Endothelial cell of hepatic sinusoid (primary cell): ENCODE results near the gene ZFHX3.

ENCODE experiments used
- in situ Hi-C: cut with HindIII; loops from 2 replicates; pipeline ENCODE4 v1.10.0; 2017; ENCODE audit warnings: low sequenced_read_pairs

ZFHX3 gene

DNA sequence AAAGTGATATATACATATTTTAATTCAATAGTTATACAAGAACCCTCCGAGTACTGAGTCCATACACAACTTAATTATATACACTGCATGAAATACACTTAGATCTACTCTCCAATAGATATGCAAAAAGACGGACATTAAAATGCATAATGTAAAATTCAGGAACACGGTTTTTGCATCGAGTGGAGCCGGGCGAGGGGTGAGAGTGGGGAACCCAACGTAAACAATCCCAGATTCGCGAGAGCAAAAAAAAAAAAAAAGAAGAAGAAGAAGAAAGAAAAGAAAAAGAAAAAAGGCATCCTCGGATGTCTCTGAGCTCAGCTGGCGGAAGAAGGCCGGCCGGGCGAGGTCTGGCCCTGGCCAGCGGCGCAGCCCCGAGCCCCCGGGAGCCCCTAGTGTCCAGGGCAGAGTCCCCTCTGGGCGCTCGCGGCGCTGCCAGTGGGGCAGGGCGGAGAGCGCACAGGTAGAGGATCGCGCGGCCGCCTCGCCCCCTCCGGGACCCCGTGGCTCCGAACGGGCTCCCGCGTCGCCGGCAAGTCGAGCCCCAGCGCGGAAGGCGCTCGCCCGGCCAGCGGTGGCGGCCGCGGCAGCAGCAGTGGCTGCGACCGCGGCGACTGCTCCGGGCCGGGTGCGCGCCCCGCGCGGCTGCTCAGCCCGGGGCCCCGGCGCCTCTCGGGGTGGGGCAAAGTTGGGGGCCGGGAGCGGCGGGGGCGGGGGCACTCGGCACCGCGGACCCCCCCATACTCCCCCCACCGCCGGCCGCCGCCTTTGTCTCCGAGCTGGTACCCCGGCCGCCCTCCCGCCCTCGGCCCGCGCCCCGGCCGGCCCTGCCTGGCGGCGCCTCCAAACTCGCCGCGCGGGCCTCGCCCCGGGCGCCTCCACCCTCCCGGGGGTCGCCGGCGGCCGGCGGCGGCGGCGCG is 9.6 kb upstream of the ZFHX3 start:
- in situ Hi-C loops = no loop called here

DNA sequence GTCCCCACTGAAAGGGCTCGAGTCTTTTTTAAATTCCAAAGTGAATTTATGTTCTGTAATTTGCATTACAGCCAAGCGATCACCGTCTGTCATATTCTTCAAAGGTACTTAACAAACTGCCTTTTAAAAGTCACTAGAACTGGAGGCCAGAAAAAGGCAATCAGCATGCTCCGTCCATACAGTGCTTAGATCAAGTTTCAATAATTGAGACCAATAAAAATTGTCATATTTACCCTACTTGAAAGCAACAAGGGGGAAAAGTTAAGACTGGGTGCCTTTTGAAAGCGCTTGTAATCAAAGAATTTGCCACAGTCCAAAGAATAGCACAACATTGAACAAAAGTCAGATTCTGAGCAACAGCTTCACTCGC is 9.0 kb upstream of the ZFHX3 start:
- in situ Hi-C loops = no loop called here

DNA sequence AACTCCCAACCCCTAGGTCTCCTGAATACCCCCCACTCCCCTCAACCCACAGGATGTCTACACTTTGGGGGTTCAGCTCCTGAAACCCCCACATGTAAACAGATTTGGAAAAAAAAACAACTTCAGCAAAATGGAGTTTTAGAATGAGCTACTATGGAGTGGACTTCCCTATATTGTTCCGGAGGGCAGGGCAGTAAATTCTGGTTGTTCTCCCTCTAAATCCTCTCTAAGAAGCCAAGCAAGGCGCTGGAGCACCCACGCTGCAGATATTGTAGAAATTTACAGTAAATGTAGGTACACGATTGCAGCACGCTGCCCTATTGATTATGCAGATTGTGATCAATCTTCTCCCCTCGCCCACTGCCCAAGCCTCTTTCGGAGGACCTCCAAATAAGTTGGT is 8.5 kb upstream of the ZFHX3 start:
- in situ Hi-C loops = no loop called here

GRCh38 chr16:73054813-73055482 is 7.0 kb upstream of the ZFHX3 start:
- in situ Hi-C loops = no loop called here

DNA sequence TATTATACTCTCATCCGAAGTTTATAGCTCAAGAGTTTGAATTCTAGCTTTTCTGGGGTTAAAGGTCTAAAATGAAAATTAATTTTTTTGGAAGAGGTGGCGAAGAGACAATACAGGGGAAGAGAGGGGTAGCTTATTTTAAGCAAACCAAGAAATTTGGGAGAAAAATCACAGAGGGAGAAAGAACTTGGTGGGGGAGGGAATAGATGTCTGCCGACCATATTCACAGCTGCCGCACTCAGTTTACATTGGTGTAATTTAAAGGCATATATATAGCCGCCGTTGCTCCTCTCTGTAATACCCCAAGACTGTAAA is 6.5 kb upstream of the ZFHX3 start:
- in situ Hi-C loops = no loop called here

DNA sequence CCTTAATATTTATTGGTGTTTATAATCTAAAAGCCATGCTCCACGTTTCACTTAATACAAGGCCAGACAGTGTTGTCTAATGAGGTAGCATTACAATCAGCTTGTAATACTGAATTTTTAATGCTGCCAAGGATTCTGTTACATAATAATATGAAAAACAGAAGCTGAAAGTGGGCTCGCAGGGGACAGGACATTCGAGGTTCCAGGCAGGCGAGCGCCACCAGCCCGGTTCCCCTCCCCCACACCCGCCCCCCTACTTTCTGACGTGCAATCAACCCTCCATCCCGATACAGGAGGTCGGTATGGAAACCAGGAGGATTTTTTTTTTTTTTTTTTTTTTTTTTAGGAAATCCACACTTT is 6.2 kb upstream of the ZFHX3 start:
- in situ Hi-C loops = no loop called here

GRCh38 chr16:73053364-73054124 is 5.6 kb upstream of the ZFHX3 start:
- in situ Hi-C loops = no loop called here

DNA sequence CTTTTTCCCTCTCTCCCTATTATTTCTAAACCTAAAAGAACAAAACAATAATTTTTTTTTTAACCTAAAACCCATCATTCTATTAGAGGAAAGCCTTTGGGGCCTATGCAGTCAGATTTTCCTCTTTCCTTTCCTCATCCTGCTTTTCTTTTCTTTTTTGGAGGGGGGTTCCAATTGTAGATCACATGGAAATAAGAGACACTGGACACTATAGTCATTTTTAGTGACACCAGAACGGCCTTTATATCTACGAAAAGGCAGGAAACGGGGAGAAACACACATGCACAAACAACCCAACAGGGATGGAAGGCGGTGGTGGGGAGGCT is 5.1 kb upstream of the ZFHX3 start:
- in situ Hi-C loops = no loop called here

GRCh38 chr16:73052576-73052975 is 4.6 kb upstream of the ZFHX3 start:
- in situ Hi-C loops = no loop called here

DNA sequence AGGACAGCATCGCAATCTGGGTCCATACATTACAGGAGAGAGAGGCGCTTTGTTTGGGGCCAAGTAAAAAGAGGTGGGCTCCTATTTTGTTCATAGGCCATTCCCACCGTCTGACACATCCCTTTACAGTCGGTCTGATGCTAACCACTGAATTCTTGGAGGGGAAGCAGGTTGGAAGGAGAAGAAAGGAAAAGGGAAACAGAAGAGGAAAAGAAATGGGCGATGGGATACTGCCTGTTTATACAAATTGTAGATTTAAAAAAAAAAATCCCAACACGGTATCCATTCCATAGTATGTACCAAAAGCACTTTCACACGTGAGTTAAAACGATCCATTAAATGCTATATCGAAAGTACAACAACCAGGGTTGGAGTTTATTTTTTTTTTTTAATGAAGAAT is 4.0 kb upstream of the ZFHX3 start:
- in situ Hi-C loops = no loop called here

DNA sequence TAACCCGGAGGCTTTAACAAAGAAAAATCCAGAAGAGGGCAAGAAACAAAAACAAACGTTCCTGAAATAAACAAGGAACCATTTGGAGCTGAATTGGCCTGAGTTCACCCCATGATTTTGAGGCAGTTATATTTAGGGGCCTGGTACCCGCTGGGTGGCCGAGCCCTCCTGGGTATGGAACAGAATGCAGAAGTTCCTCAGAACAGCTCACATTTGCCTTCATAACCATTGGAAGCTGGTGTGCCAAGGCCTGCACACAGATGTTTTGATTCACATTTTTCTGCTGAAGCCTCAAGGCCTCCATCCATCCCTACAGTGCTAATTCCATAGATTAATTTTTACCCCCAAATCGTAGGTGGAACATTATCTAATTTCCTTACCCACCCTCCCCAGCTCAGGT is 3.3 kb upstream of the ZFHX3 start:
- in situ Hi-C loops = no loop called here

GRCh38 chr16:73050201-73051099 is 2.5 kb upstream of the ZFHX3 start:
- in situ Hi-C loops = no loop called here

- in situ Hi-C loops = no loop called here
These were observed 1.6 kb upstream of the ZFHX3 start for GRCh38 chr16:73049511-73049910.

DNA sequence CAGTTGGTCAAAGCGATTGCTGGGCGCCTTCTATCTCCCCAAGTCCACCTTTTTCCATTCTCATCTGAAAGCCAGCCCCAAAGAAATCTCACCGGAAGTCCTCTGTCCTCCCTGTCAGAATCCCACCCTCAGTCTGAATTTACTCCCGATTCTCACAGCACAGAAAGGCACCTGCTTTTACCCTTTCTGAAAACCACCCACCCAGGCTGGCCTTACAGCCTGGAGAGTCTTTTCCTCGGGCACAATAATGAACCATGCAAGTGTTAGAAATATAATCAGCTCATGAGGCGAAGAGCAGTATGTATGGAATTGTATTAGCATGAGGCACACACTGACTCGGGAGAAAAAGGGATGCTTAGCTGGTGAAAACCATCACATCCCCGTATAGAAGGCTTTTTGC is 1.2 kb upstream of the ZFHX3 start:
- in situ Hi-C loops = no loop called here

GRCh38 chr16:73048292-73049080 is 558 bp upstream of the ZFHX3 start:
- in situ Hi-C loops = no loop called here

- in situ Hi-C loops = no loop called here
These were observed 750 bp downstream of the ZFHX3 start for GRCh38 chr16:73047221-73047535.

DNA sequence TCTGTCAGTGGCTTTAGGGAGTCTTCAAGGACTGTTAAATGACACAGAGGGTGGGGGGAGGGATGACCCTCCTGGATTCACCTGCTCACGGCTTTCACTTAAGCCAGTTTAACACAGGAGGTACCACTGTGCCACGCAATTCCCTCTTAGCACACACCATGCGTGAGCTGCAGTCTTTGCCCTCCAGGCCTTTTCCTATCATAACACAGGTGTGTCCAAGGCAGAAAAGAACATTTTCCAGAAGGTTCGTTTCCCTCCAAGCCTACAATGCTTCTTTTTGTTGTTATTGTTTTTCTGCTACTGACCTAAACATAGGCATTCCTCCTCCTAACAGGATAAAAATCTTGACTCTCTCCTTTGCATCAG is 1.1 kb downstream of the ZFHX3 start:
- in situ Hi-C loops = no loop called here

- in situ Hi-C loops = no loop called here
These were observed 1.6 kb downstream of the ZFHX3 start for GRCh38 chr16:73046202-73046848.

DNA sequence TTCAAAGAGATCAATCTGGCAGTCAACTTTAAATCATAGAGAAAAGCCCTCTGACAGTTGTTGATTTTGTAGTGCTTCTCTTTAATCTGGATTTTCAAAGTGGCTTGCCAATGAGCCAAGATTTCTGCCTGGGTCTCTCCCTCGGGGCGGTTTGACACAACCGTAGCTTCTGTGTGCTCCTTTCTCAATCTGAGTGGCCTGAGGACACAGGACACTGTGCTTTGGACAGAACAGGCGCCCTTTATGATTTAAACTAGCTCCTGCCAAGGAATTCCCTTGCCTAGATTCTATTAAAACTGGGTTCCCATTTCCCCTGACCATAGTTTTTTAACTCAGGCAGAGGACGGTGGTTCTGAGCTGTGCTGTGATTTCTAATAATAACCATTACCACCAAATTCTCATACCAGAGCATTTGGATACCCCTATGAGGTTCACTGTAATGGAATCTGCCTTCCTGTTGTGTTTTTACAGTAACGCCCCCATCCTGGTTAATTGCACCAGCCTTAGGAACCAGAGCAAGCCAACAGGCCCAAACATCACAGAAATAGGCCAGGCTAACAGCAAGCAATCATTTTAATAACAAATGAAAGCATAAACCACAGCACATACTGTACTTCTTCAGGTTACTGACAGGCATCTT is 4.0 kb downstream of the ZFHX3 start:
- in situ Hi-C loops = loop anchor here (5.0 kb wide), 1 partner anchor 37 kb away; no protein-coding TSS in a partner anchor
